ENCODE data around the gene GLB1L.

- TF ChIP-seq CTCF (IDR thresholded peaks at IDR 0.05) (no peak), ZFX (IDR thresholded peaks at IDR 0.05; ENCODE audit: borderline replicate concordance) (no peak)
Observed at GRCh38 chr2:219205981-219206327, 39.3 kb downstream of the GLB1L start.

Measured in 22Rv1 (cell line).